ENCODE results near the gene FAU. TPM values are rescaled to one million over a fixed set of nuclear protein-coding genes. Genes with fewer than 3 reads are reported as not detected.
"Not testable (repeated sequence)": the region's sequence is repeated elsewhere in the genome, so short reads cannot be mapped to it uniquely, and the experiment has no call there.

FAU gene
- total RNA-seq, 2 experiments from 2014 or later, result 1,125 to 1,182 TPM

GRCh38 chr11:65156256-65156655 is 34.3 kb upstream of the FAU start:
- H3K4me1 Mint-ChIP-seq, result no peaks in the 10 kb centered on the region
- no peaks in the 10 kb centered on the region for H3K36me3 Mint-ChIP-seq (ENCODE audit: low read depth)
- no peaks in the 10 kb centered on the region for H3K9me3 Mint-ChIP-seq (ENCODE audit: low read depth)
- intact Hi-C loops (cut with DNase I, micrococcal nuclease), result no loop called here
- ChIA-PET CTCF (no interaction called here), POLR2A (no interaction called here)
- DNase-seq (no peak), ATAC-seq (no peak)
- H3K27me3 Mint-ChIP-seq, result no peaks in the 10 kb centered on the region
- H3K4me3 Mint-ChIP-seq, result no peak overlapping the region
- H3K27ac Mint-ChIP-seq, result no peak overlapping the region

GRCh38 chr11:65152122-65152521 is 30.2 kb upstream of the FAU start:
- ATAC-seq, result no peak
- no peak for DNase-seq
- H3K27me3 Mint-ChIP-seq, result no peaks in the 10 kb centered on the region
- no peak overlapping the region for H3K27ac Mint-ChIP-seq
- H3K4me3 Mint-ChIP-seq, result no peak overlapping the region
- no peaks in the 10 kb centered on the region for H3K9me3 Mint-ChIP-seq (ENCODE audit: low read depth)
- no peaks in the 10 kb centered on the region for H3K36me3 Mint-ChIP-seq (ENCODE audit: low read depth)
- POLR2A ChIA-PET, result no interaction called here
- H3K4me1 Mint-ChIP-seq, result peaks cover 6% of the 10 kb centered on the region
- intact Hi-C loops (cut with DNase I, micrococcal nuclease), result no loop called here
- CTCF ChIA-PET, result interaction anchor here (0.6 kb wide), 2 partner anchors 45 to 85 kb away, joined by 3 to 6 read pairs; no protein-coding TSS in a partner anchor

- Mint-ChIP-seq H3K27ac (no peak overlapping the region), H3K27me3 (no peaks in the 10 kb centered on the region), H3K4me3 (no peak overlapping the region), H3K9me3 (ENCODE audit: low read depth) (no peaks in the 10 kb centered on the region), H3K4me1 (peaks cover 6% of the 10 kb centered on the region), H3K36me3 (ENCODE audit: low read depth) (no peaks in the 10 kb centered on the region)
- intact Hi-C loops (cut with DNase I, micrococcal nuclease), result no loop called here
- DNase-seq (no peak), ATAC-seq (no peak)
- ChIA-PET POLR2A (no interaction called here), CTCF (interaction anchor here (0.5 kb wide), 1 partner anchor 284 kb away, joined by 3 read pairs; no protein-coding TSS in a partner anchor)
Measured at GRCh38 chr11:65151331-65151899, 29.5 kb upstream of the FAU start.

GRCh38 chr11:65150509-65151299 is 28.8 kb upstream of the FAU start:
- POLR2A ChIA-PET, result no interaction called here
- DNase-seq, result peak; percentile 69

DNA sequence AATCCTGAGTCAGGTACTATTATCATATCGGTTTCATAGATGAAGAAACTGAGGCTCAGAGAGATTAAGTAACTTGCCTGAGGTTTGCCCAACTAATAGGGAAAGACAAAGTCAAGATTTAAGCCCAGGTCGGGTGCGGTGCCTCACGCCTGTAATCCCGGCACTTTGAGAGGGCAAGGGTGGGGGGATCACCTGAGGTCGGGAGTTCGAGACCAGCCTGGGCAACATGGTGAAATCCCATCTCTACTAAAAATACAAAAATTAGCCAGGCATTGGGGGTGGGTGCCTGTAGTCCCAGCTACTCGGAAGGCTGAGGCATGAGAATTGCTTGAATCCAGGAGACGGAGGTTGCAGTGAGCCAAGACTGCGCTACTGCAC is 28.2 kb upstream of the FAU start:
- DNase-seq; ATAC-seq; intact Hi-C loops (cut with DNase I, micrococcal nuclease); H3K4me3 Mint-ChIP-seq; POLR2A ChIA-PET; H3K4me1 Mint-ChIP-seq; H3K9me3 Mint-ChIP-seq (ENCODE audit: low read depth); H3K27ac Mint-ChIP-seq; H3K36me3 Mint-ChIP-seq (ENCODE audit: low read depth); H3K27me3 Mint-ChIP-seq: not testable (repeated sequence)
- CTCF ChIA-PET, result interaction anchor here (1.1 kb wide), 1 partner anchor 75 kb away, joined by 3 read pairs; no protein-coding TSS in a partner anchor

More at GRCh38 chr11:65150509-65151299, 28.8 kb upstream of the FAU start:
- H3K36me3 Mint-ChIP-seq (ENCODE audit: low read depth), result no peaks in the 10 kb centered on the region
- H3K9me3 Mint-ChIP-seq (ENCODE audit: low read depth), result no peaks in the 10 kb centered on the region
- no peaks in the 10 kb centered on the region for H3K27me3 Mint-ChIP-seq
- intact Hi-C loops (cut with DNase I, micrococcal nuclease), result no loop called here
- H3K4me3 Mint-ChIP-seq, result no peak overlapping the region
- CTCF ChIA-PET, result no interaction called here
- H3K4me1 Mint-ChIP-seq, result peaks cover 6% of the 10 kb centered on the region
- no peak overlapping the region for H3K27ac Mint-ChIP-seq
- ATAC-seq, result peak; percentile 95

- H3K4me1 Mint-ChIP-seq, result peaks cover 6% of the 10 kb centered on the region
Measured at GRCh38 chr11:65148657-65149056, 26.7 kb upstream of the FAU start.

GRCh38 chr11:65147352-65148075 is 25.6 kb upstream of the FAU start:
- Mint-ChIP-seq H3K27me3 (no peaks in the 10 kb centered on the region), H3K9me3 (ENCODE audit: low read depth) (no peaks in the 10 kb centered on the region), H3K4me3 (no peak overlapping the region), H3K4me1 (peaks cover 6% of the 10 kb centered on the region), H3K27ac (no peak overlapping the region), H3K36me3 (ENCODE audit: low read depth) (no peaks in the 10 kb centered on the region)
- no peak for ATAC-seq
- CTCF ChIA-PET, result interaction anchor here (0.5 to 1.1 kb wide), 4 partner anchors 10 to 699 kb away, joined by 3 to 4 read pairs (median 3); no protein-coding TSS in a partner anchor
- intact Hi-C loops (cut with DNase I, micrococcal nuclease), result no loop called here
- DNase-seq, result no peak
- POLR2A ChIA-PET, result no interaction called here

More at GRCh38 chr11:65148657-65149056, 26.7 kb upstream of the FAU start:
- no peak for ATAC-seq
- ChIA-PET CTCF (interaction anchor here (1.1 kb wide), 1 partner anchor 25 kb away, joined by 3 read pairs; no protein-coding TSS in a partner anchor), POLR2A (interaction anchor here (0.7 kb wide), 2 partner anchors 55 to 96 kb away, joined by 3 to 4 read pairs; no protein-coding TSS in a partner anchor)
- Mint-ChIP-seq H3K9me3 (ENCODE audit: low read depth) (no peaks in the 10 kb centered on the region), H3K4me3 (no peak overlapping the region), H3K27ac (no peak overlapping the region), H3K27me3 (no peaks in the 10 kb centered on the region), H3K36me3 (ENCODE audit: low read depth) (no peaks in the 10 kb centered on the region)
- intact Hi-C loops (cut with DNase I, micrococcal nuclease), result no loop called here
- no peak for DNase-seq

GRCh38 chr11:65141896-65142494 is 20.1 kb upstream of the FAU start:
- no peaks in the 10 kb centered on the region for H3K27me3 Mint-ChIP-seq
- no peak overlapping the region for H3K27ac Mint-ChIP-seq
- no peak for ATAC-seq
- H3K36me3 Mint-ChIP-seq (ENCODE audit: low read depth), result no peaks in the 10 kb centered on the region
- CTCF ChIA-PET, result no interaction called here
- intact Hi-C loops (cut with DNase I, micrococcal nuclease), result no loop called here
- no peaks in the 10 kb centered on the region for H3K4me1 Mint-ChIP-seq
- H3K4me3 Mint-ChIP-seq, result no peak overlapping the region
- POLR2A ChIA-PET, result no interaction called here
- DNase-seq, result no peak
- no peaks in the 10 kb centered on the region for H3K9me3 Mint-ChIP-seq (ENCODE audit: low read depth)

GRCh38 chr11:65136515-65137096 is 14.7 kb upstream of the FAU start:
- no peaks in the 10 kb centered on the region for H3K9me3 Mint-ChIP-seq (ENCODE audit: low read depth)
- H3K36me3 Mint-ChIP-seq (ENCODE audit: low read depth), result peaks cover 6% of the 10 kb centered on the region
- H3K4me1 Mint-ChIP-seq, result peaks cover 24% of the 10 kb centered on the region
- peak overlapping the region; percentile 89 for H3K27ac Mint-ChIP-seq
- ChIA-PET CTCF (interaction anchor here (0.6 to 2.5 kb wide), 4 partner anchors 11 to 195 kb away, joined by 3 to 15 read pairs (median 4); partner anchors contain the start of genes FAU and MRPL49), POLR2A (interaction anchor here (0.6 to 2.4 kb wide), 7 partner anchors 15 to 1158 kb away, joined by 3 to 19 read pairs (median 3); partner anchors contain the start of genes FAU, MRPL49, POLA2 and ZNHIT2)
- no peak for ATAC-seq
- intact Hi-C loops (cut with DNase I, micrococcal nuclease), result no loop called here
- DNase-seq, result no peak
- peak overlapping the region; percentile 97 for H3K4me3 Mint-ChIP-seq
- H3K27me3 Mint-ChIP-seq, result no peaks in the 10 kb centered on the region

- H3K9me3 Mint-ChIP-seq (ENCODE audit: low read depth), result no peaks in the 10 kb centered on the region
- ATAC-seq, result no peak
- intact Hi-C loops (cut with DNase I, micrococcal nuclease), result loop anchor here (1.0 to 2.0 kb wide), 7 partner anchors 45 to 357 kb away; partner anchors contain the start of genes CAPN1 (in 2 of the 2), ATG2A (in 1 of the 2), POLA2 (in 1 of the 2) and SAC3D1 (in 1 of the 2)
- peaks cover 12% of the 10 kb centered on the region for H3K36me3 Mint-ChIP-seq (ENCODE audit: low read depth)
- DNase-seq, result no peak
- no peaks in the 10 kb centered on the region for H3K27me3 Mint-ChIP-seq
- H3K27ac Mint-ChIP-seq, result peak overlapping the region; percentile 97
- POLR2A ChIA-PET, result interaction anchor here (0.6 to 3.2 kb wide), 11 partner anchors 14 to 286 kb away, joined by 3 to 19 read pairs (median 4); partner anchors contain the start of genes CAPN1, DPF2, FAU and MRPL49
- peak overlapping the region; percentile 97 for H3K4me3 Mint-ChIP-seq
- CTCF ChIA-PET, result interaction anchor here (0.6 to 2.6 kb wide), 19 partner anchors 8 to 447 kb away, joined by 3 to 15 read pairs (median 4); partner anchors contain the start of genes ARL2, CAPN1, FAU and MRPL49
- H3K4me1 Mint-ChIP-seq, result peaks cover 27% of the 10 kb centered on the region
Measured at GRCh38 chr11:65135633-65136145, 13.8 kb upstream of the FAU start.

All from activated CD4-positive, alpha-beta T cell treated with anti-CD3 and anti-CD28 coated beads for 36 hours (primary cell).